Uterus (tissue), 2 donors: Measurements from ENCODE around the gene ANXA4.

ENCODE experiments used
- CTCF ChIP-seq, 4 experiments: fragments of 200-600 bp in 2 of 4; fragments of 450-650 bp in 2 of 4; sonication (generic) in 2 of 4; IDR thresholded peaks; one replicate each; pipeline ENCODE4 v1.5.1; 2016 to 2019; ENCODE audit warnings: antibody characterized with exemption in 4 of 4, mild to moderate bottlenecking in 2 of 4, moderate library complexity in 1 of 4
- POLR2A ChIP-seq, 2 donors: fragments of 450-650 bp; IDR thresholded peaks; one replicate each; pipeline ENCODE4 v1.6.1; 2016; ENCODE audit warnings: antibody characterized with exemption in 2 of 2, mild to moderate bottlenecking in 1 of 2, moderate library complexity in 1 of 2

GRCh38 chr2:69786052-69786560 is 44.2 kb downstream of the ANXA4 start:
- TF ChIP-seq POLR2A (IDR thresholded peaks at IDR 0.05) = no peak
- no peak for TF ChIP-seq CTCF (IDR thresholded peaks at IDR 0.05)
